Tibial nerve (tissue), 4 donors: ENCODE results near the gene MDGA2.

Experiments
- EP300 ChIP-seq, 2 donors: sonication (generic); formaldehyde crosslinking; IDR thresholded peaks; one replicate each; pipeline ENCODE4 v1.6.1; 2017; ENCODE audit warnings: antibody characterized with exemption in 2 of 2, mild to moderate bottlenecking in 1 of 2
- POLR2A ChIP-seq, 2 donors: fragments of 450-650 bp; IDR thresholded peaks; one replicate each; pipeline ENCODE4 v1.6.1; 2017; ENCODE audit warnings: antibody characterized with exemption in 2 of 2, mild to moderate bottlenecking in 2 of 2, moderate library complexity in 2 of 2
- TF ChIP-seq, protein P1 (sequence below), 5 experiments: fragments of 200-600 bp in 3 of 5; fragments of 450-650 bp in 2 of 5; sonication (generic) in 3 of 5; IDR thresholded peaks; one replicate each; pipeline ENCODE4 v1.5.1; 2016 to 2019; ENCODE audit warnings: antibody characterized with exemption in 5 of 5, mild to moderate bottlenecking in 3 of 5, moderate library complexity in 2 of 5

- TF ChIP-seq, protein P1, sequence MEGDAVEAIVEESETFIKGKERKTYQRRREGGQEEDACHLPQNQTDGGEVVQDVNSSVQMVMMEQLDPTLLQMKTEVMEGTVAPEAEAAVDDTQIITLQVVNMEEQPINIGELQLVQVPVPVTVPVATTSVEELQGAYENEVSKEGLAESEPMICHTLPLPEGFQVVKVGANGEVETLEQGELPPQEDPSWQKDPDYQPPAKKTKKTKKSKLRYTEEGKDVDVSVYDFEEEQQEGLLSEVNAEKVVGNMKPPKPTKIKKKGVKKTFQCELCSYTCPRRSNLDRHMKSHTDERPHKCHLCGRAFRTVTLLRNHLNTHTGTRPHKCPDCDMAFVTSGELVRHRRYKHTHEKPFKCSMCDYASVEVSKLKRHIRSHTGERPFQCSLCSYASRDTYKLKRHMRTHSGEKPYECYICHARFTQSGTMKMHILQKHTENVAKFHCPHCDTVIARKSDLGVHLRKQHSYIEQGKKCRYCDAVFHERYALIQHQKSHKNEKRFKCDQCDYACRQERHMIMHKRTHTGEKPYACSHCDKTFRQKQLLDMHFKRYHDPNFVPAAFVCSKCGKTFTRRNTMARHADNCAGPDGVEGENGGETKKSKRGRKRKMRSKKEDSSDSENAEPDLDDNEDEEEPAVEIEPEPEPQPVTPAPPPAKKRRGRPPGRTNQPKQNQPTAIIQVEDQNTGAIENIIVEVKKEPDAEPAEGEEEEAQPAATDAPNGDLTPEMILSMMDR (IDR thresholded peaks at IDR 0.05) = no peak
- no peak for TF ChIP-seq POLR2A (IDR thresholded peaks at IDR 0.05)
- TF ChIP-seq EP300 (IDR thresholded peaks at IDR 0.05) = no peak
Measured at GRCh38 chr14:47277703-47278102, 397.7 kb downstream of the MDGA2 start.
